ENCODE measurements around the gene GPR143.

- TF ChIP-seq ZBED1 (IDR thresholded peaks at IDR 0.05; ENCODE audit: borderline replicate concordance): no peak
- no peak for TF ChIP-seq ZSCAN29 (IDR thresholded peaks at IDR 0.05)
- no peak for TF ChIP-seq RFX5 (IDR thresholded peaks at IDR 0.05; ENCODE audit: low read depth, low read length)
- TF ChIP-seq CTCF (IDR thresholded peaks at IDR 0.05 in 2 of 3, conservative IDR thresholded peaks at IDR 0.05 in 1 of 3; ENCODE audit: control insufficient read depth in 2 of 3, extremely low read depth in 1 of 3, insufficient read depth in 1 of 3, low read depth in 3 of 3, low read length in 3 of 3): no peak
- no peak for TF ChIP-seq CHD2 (IDR thresholded peaks at IDR 0.05; ENCODE audit: borderline replicate concordance, low read depth, low read length)
- TF ChIP-seq E2F4 (IDR thresholded peaks at IDR 0.05; ENCODE audit: low read depth, low read length): no peak
- no peak for TF ChIP-seq SIX5 (IDR thresholded peaks at IDR 0.05; ENCODE audit: low read depth, low read length, severe bottlenecking)
Observed at GRCh38 chrX:9678215-9678965, 87.3 kb downstream of the GPR143 start.

Data from GM12878 (cell line).